HG03095 (cell line): ENCODE results near the gene ENPEP.

Experiments used
- ATAC-seq: cut with Tn5 transposase; IDR thresholded peaks from one replicate; pipeline ENCODE4 v1.9.1; 2021; ENCODE audit warnings: moderate library complexity; ENCODE audit not compliant: unreplicated experiment

ENPEP gene

GRCh38 chr4:110597582-110597981, 121.6 kb downstream of the ENPEP start:
- ATAC-seq, result no peak

- ATAC-seq, result no peak
Measured at GRCh38 chr4:110602061-110602460, 126.1 kb downstream of the ENPEP start.

- no peak for ATAC-seq
Measured at GRCh38 chr4:110605077-110605476, 129.1 kb downstream of the ENPEP start.

- ATAC-seq, result no peak
Measured at GRCh38 chr4:110609044-110609750, 133.2 kb downstream of the ENPEP start.

GRCh38 chr4:110610620-110610939, 134.6 kb downstream of the ENPEP start:
- ATAC-seq, result no peak

GRCh38 chr4:110610940-110611831, 135.2 kb downstream of the ENPEP start:
- peak; percentile 79 for ATAC-seq

GRCh38 chr4:110611968-110612447, 136.1 kb downstream of the ENPEP start:
- no peak for ATAC-seq

- ATAC-seq, result no peak
Measured at GRCh38 chr4:110612631-110613269, 136.8 kb downstream of the ENPEP start.

- no peak for ATAC-seq
Measured at GRCh38 chr4:110613745-110614144, 137.8 kb downstream of the ENPEP start.

GRCh38 chr4:110614173-110614963, 138.4 kb downstream of the ENPEP start:
- no peak for ATAC-seq
